HepG2 (cell line): ENCODE data around the gene ACVR2A.

Experiments used
- POLR2AphosphoS5 ChIP-seq: IDR thresholded peaks from 2 replicates; pipeline ENCODE4 v1.6.1; 2012; ENCODE audit warnings: low read depth, low read length
- ZNF253 ChIP-seq: sonication (generic); formaldehyde crosslinking; IDR thresholded peaks from 2 replicates; pipeline ENCODE4 v1.8.0; 2022; ENCODE audit warnings: mild to moderate bottlenecking, missing genetic modification reagents, borderline replicate concordance
- ZNF543 ChIP-seq: sonication (generic); formaldehyde crosslinking; IDR thresholded peaks from 2 replicates; pipeline ENCODE4 v1.4.0; 2020; ENCODE audit warnings: mild to moderate bottlenecking, missing genetic modification reagents
- TF ChIP-seq, protein P1 (sequence below), 2 experiments: IDR thresholded peaks; 2 replicates each; pipeline ENCODE4 v1.6.1; 2011 to 2012; ENCODE audit warnings: low read length in 2 of 2, borderline replicate concordance in 1 of 2, low read depth in 1 of 2, mild to moderate bottlenecking in 1 of 2, moderate library complexity in 1 of 2

DNA sequence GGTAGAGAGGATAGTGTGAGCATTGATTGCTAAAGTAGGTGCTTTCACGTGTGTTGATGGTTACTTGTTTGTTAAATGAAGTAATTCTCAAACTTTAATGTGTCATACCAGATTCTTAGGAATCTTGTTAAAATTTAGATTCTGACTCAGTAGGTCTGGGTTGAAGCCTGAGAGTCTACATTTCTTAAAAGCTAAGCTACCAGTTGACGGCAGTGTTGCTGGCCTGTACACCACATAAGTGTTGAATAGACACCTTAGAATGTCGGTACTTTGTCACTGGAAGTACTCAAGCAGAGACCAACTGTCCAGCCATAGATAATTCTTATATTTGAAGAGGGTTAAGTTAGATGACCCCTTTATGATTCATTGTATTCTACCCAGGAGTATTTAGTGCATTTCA lies 79.8 kb downstream of the ACVR2A start:
- TF ChIP-seq, protein P1, sequence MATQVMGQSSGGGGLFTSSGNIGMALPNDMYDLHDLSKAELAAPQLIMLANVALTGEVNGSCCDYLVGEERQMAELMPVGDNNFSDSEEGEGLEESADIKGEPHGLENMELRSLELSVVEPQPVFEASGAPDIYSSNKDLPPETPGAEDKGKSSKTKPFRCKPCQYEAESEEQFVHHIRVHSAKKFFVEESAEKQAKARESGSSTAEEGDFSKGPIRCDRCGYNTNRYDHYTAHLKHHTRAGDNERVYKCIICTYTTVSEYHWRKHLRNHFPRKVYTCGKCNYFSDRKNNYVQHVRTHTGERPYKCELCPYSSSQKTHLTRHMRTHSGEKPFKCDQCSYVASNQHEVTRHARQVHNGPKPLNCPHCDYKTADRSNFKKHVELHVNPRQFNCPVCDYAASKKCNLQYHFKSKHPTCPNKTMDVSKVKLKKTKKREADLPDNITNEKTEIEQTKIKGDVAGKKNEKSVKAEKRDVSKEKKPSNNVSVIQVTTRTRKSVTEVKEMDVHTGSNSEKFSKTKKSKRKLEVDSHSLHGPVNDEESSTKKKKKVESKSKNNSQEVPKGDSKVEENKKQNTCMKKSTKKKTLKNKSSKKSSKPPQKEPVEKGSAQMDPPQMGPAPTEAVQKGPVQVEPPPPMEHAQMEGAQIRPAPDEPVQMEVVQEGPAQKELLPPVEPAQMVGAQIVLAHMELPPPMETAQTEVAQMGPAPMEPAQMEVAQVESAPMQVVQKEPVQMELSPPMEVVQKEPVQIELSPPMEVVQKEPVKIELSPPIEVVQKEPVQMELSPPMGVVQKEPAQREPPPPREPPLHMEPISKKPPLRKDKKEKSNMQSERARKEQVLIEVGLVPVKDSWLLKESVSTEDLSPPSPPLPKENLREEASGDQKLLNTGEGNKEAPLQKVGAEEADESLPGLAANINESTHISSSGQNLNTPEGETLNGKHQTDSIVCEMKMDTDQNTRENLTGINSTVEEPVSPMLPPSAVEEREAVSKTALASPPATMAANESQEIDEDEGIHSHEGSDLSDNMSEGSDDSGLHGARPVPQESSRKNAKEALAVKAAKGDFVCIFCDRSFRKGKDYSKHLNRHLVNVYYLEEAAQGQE (IDR thresholded peaks at IDR 0.05; ENCODE audit: borderline replicate concordance in 1 of 2, low read depth in 1 of 2, low read length in 2 of 2) = no peak
- no peak for TF ChIP-seq ZNF543 (CRISPR knock-in tag)
- no peak for TF ChIP-seq ZNF253 (CRISPR knock-in tag)
- TF ChIP-seq POLR2AphosphoS5 = no peak
